Measurements from ENCODE around the gene TIPIN.

TIPIN gene

GRCh38 chr15:66296186-66296585 lies 60.3 kb downstream of the TIPIN start:
- no peak for DNase-seq

- no peak for DNase-seq
These were observed 61.6 kb downstream of the TIPIN start for GRCh38 chr15:66294932-66295235.

GRCh38 chr15:66294157-66294931 lies 62.1 kb downstream of the TIPIN start:
- peak; percentile 77 for DNase-seq

DNA sequence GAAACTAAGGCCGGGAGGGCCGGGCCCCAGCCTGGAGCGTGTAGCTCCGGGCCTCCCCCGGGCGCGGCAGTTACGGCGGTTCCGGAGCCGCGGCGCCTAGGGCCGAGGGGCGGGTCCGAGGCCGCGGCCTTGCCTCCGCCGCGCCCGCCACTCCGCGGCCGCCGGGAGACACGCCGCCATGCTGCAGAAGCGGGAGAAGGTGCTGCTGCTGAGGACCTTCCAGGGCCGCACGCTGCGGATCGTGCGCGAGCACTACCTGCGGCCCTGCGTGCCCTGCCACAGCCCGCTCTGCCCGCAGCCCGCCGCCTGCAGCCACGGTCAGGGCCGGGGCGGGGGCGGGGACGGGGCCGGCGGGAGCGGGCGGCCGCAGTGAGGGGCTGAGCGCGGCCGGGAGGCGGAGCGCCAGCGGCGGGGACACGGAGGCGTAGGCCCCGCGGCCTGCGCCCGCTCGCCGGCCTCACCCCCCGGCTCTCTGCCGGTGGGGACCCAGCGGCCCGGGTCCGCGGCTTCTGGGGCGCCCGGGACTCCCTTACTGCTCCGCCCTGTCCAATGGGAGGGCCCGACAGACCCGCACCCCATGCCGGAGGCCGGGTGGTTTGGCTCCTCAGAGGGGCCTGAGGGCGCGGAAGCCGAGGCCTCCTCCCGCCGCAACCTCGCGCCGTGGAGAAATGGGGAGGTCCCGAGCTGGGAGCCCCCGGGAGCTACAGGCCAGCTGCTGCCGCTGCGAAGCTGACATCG lies 62.9 kb downstream of the TIPIN start, which contains the start of gene DIS3L:
TSS of gene DIS3L (plus strand) at position 150 of the 738 bp plus-strand sequence. CDS start at position 179, 29 bp downstream.
- peak; percentile 76 for DNase-seq

GRCh38 chr15:66292571-66293418 lies 63.7 kb downstream of the TIPIN start:
- no peak for DNase-seq

DNA sequence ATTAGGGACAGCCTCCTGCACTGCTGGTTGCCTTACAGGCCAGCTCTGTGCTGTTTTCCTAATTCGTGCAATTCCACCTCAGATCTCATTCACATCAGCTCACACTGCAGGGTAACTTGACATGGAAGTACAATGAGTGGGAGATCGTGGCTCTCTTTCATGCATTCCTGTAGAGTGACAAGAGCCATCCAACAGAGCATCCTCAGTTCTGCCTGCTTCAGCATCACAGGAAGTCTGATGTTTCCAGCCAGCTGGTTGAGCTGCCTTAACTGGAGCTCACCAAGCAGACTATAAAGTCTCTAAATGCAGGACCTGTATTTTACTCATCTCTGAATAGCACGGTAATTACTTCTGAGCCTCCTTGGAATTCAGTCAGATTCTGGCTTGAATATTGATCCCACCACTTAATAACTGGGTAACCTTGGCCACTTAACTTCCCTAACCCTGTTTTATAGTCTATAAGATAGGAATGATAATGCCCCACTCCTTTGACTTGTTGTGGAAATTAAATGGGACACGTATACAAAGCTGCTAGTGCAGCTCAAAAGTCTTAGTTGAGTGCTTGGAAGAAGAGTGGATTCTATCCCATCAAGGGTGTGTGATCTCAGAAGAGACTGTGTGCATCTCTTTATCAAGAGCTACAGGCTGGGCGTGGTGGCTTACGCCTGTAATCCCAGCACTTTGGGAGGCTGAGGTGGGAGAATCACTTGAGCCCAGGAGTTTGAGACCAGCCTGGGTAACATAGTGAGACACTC lies 64.5 kb downstream of the TIPIN start:
- no peak for DNase-seq

GRCh38 chr15:66290518-66290917 lies 66.0 kb downstream of the TIPIN start:
- no peak for DNase-seq

DNA sequence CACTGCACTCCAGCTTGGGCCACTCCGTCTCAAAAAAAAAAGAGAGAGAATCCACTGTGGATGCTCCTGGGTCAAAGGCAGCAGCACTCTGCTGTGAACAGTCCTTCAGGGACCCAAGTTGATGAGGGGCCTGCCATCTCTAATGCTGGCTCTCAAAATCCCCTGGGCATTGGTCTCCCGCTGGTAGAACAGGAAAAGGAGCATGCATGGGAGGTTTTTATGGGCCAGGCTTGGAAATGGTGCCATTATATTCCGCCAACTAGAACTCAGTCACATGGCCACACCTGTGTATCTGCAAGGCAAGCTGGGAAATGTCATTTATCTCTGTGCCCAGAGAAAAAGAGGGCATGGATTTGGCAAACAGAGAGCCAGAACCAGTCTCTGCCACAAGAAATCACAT lies 66.5 kb downstream of the TIPIN start:
- no peak for DNase-seq

- DNase-seq, result no peak
These were observed 67.8 kb downstream of the TIPIN start for GRCh38 chr15:66288551-66289185.

DNA sequence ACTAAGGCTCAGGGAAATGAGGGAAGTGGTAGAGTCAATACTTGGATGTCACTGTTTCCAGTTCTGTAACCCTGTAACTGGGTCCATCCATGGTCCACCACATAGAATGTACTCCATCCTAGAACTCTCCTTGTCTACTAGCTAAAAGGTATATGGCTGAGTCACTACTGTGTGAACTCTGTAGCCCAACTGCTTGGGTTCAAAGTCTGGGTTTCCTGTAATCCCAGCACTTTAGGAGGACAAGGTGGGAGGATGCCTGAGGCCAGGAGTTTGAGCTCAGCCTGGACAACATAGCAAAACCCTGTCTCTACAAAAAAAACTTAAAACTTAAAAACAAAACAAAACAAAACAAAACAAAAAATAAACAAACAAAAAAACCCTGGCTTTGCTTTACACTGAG lies 68.4 kb downstream of the TIPIN start:
- DNase-seq, result no peak

GRCh38 chr15:66287461-66288057 lies 68.9 kb downstream of the TIPIN start:
- peak; percentile 67 for DNase-seq

Measured in NCI-H1105 (cell line).